ENCODE measurements around the gene RFX1. TPM values are rescaled to one million over a fixed set of nuclear protein-coding genes. Genes with fewer than 3 reads are reported as not detected.
A peak's percentile ranks its signal among the peaks of the same experiment; 100 is the strongest.

The RFX1 gene
- total and polyA plus RNA-seq, 9 of the 15 experiments (the other 6 are each of a cell fraction or from before 2014, with no cell fraction given) = 0.14 to 19.3 (median 1.2) TPM

DNA sequence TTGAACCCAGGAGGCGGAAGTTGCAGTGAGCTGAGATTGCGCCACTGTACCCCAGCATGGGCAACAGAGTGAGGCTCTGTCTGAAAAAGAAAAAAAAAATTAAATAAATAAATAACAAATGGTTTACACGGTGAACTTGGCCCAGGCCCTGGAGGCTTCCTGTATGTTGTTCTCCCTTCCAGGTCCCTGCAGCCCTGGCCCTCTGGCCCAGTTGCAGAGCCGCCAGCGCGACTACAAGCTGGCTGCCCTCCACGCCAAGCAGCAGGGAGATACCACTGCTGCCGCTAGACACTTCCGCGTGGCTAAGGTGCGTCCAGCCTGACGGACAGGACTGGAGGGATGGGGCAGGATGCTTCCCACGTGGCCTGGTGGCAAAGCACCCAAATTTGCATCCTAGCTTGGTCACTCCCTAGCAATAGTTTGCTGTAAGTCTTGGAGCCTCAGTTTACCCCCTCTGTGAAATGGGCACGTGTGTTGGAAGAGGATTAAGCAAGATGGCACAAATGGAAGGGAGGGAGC, 88.2 kb downstream of the RFX1 start:
- H3K27ac ChIP-seq (ENCODE audit: extremely low read depth, low read depth, low read length) = no peak overlapping the region
- H3K79me2 ChIP-seq (ENCODE audit: control insufficient read depth, insufficient read depth, low read length) = no peaks in the 10 kb centered on the region
- WGBS (ENCODE audit: insufficient coverage, low coverage, missing lambda C conversion rate) = 81% methylated on average over 12 of the region's 14 CpGs
- H3K9ac ChIP-seq (ENCODE audit: insufficient read depth in 1 of 2, low read depth in 2 of 2, low read length in 2 of 2) = no peak overlapping the region
- POLR2A ChIA-PET = interaction anchor here (1.6 kb wide), 1 partner anchor 18 kb away, joined by 9 read pairs; no protein-coding TSS in a partner anchor
- ATAC-seq (no peak), DNase-seq (ENCODE audit: extremely low read depth in 1 of 4, low spot score in 3 of 4) (peak in 1 of 4 experiments; percentile 11), FAIRE-seq (no peak)
- intact Hi-C loops (cut with micrococcal nuclease) (no loop called here), in situ Hi-C loops (cut with MboI) (no loop called here)
- peaks cover 68% of the 10 kb centered on the region for H3K36me3 ChIP-seq (ENCODE audit: control insufficient read depth, insufficient read depth, low read length)
- H3K9me3 ChIP-seq (replicated peaks; ENCODE audit: control insufficient read depth, insufficient read depth, low read depth, low read length) = peaks cover 6% of the 10 kb centered on the region
- H3K9me1 ChIP-seq (ENCODE audit: control insufficient read depth, insufficient read depth, low read length) = peaks cover 3% of the 10 kb centered on the region
- H3K4me3 ChIP-seq = no peak overlapping the region
- H4K20me1 ChIP-seq (replicated peaks; ENCODE audit: control insufficient read depth, insufficient read depth, low read length) = no peaks in the 10 kb centered on the region
- BruUV-seq (replicated peaks) = no TSS peak
- peaks cover 0 to 19% of the 10 kb centered on the region in 2 experiments; a peak in 1 of 5 replicates for H3K4me1 ChIP-seq (replicated peaks in 1 of 2; ENCODE audit: control insufficient read depth in 2 of 2, insufficient read depth in 2 of 2, low read length in 2 of 2)
- no peak overlapping the region for H3K4me2 ChIP-seq (ENCODE audit: insufficient read depth, low read length)
- CTCF ChIA-PET (ENCODE audit: low intra/inter-chr PET ratio) = no interaction called here
- no peak overlapping the region for H2AFZ ChIP-seq (ENCODE audit: low read depth, low read length)
- no peaks in the 10 kb centered on the region; a peak in 1 of 5 replicates for H3K27me3 ChIP-seq (ENCODE audit: control insufficient read depth in 2 of 2, insufficient read depth in 2 of 2, low read length in 2 of 2)
- TF ChIP-seq ADNP (tag; IDR thresholded peaks at IDR 0.05) = peak; percentile 83
- peak; percentile 55; the same call in 1 of the 2 replicates for TF ChIP-seq SMARCA5 (IDR thresholded peaks at IDR 0.05)
- no peak for TF ChIP-seq XRCC5 (IDR thresholded peaks at IDR 0.05; ENCODE audit: low read depth, low read length)
- peak; percentile 88; the same call in 1 of the 2 replicates for TF ChIP-seq CBX1 (IDR thresholded peaks at IDR 0.05; ENCODE audit: low read depth)
- TF ChIP-seq CLOCK (CRISPR knock-in tag; IDR thresholded peaks at IDR 0.05; ENCODE audit: borderline replicate concordance) = no peak
- TF ChIP-seq, protein P1, sequence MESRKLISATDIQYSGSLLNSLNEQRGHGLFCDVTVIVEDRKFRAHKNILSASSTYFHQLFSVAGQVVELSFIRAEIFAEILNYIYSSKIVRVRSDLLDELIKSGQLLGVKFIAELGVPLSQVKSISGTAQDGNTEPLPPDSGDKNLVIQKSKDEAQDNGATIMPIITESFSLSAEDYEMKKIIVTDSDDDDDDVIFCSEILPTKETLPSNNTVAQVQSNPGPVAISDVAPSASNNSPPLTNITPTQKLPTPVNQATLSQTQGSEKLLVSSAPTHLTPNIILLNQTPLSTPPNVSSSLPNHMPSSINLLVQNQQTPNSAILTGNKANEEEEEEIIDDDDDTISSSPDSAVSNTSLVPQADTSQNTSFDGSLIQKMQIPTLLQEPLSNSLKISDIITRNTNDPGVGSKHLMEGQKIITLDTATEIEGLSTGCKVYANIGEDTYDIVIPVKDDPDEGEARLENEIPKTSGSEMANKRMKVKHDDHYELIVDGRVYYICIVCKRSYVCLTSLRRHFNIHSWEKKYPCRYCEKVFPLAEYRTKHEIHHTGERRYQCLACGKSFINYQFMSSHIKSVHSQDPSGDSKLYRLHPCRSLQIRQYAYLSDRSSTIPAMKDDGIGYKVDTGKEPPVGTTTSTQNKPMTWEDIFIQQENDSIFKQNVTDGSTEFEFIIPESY (CRISPR knock-in tag; IDR thresholded peaks at IDR 0.05) = peak; percentile 73
- TF ChIP-seq BCOR (IDR thresholded peaks at IDR 0.05) = peak; percentile 97
- TF ChIP-seq, protein P2, sequence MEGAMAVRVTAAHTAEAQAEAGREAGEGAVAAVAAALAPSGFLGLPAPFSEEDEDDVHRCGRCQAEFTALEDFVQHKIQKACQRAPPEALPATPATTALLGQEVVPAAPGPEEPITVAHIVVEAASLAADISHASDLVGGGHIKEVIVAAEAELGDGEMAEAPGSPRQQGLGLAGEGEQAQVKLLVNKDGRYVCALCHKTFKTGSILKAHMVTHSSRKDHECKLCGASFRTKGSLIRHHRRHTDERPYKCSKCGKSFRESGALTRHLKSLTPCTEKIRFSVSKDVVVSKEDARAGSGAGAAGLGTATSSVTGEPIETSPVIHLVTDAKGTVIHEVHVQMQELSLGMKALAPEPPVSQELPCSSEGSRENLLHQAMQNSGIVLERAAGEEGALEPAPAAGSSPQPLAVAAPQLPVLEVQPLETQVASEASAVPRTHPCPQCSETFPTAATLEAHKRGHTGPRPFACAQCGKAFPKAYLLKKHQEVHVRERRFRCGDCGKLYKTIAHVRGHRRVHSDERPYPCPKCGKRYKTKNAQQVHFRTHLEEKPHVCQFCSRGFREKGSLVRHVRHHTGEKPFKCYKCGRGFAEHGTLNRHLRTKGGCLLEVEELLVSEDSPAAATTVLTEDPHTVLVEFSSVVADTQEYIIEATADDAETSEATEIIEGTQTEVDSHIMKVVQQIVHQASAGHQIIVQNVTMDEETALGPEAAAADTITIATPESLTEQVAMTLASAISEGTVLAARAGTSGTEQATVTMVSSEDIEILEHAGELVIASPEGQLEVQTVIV (CRISPR knock-in tag; IDR thresholded peaks at IDR 0.05; ENCODE audit: borderline replicate concordance) = no peak
- TF ChIP-seq ZNF41 (CRISPR knock-in tag; conservative IDR thresholded peaks at IDR 0.05) = no peak
- no peak for TF ChIP-seq ID3 (CRISPR knock-in tag; IDR thresholded peaks at IDR 0.05)
- no peak for TF ChIP-seq ID3 (tag; IDR thresholded peaks at IDR 0.05)
- TF ChIP-seq, protein P3, sequence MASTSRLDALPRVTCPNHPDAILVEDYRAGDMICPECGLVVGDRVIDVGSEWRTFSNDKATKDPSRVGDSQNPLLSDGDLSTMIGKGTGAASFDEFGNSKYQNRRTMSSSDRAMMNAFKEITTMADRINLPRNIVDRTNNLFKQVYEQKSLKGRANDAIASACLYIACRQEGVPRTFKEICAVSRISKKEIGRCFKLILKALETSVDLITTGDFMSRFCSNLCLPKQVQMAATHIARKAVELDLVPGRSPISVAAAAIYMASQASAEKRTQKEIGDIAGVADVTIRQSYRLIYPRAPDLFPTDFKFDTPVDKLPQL (IDR thresholded peaks at IDR 0.05; ENCODE audit: extremely low read depth, insufficient read length) = no peak
- no peak for TF ChIP-seq KLF6 (CRISPR knock-in tag; IDR thresholded peaks at IDR 0.05; ENCODE audit: borderline replicate concordance)
- TF ChIP-seq ZNF444 (CRISPR knock-in tag; IDR thresholded peaks at IDR 0.05) = no peak
